Measurements from ENCODE around the gene MGAT4C. TPM values are rescaled to one million over a fixed set of nuclear protein-coding genes. Genes with fewer than 3 reads are reported as not detected.

Gene MGAT4C
- total RNA-seq, 2 experiments from 2014 or later, result not detected

DNA sequence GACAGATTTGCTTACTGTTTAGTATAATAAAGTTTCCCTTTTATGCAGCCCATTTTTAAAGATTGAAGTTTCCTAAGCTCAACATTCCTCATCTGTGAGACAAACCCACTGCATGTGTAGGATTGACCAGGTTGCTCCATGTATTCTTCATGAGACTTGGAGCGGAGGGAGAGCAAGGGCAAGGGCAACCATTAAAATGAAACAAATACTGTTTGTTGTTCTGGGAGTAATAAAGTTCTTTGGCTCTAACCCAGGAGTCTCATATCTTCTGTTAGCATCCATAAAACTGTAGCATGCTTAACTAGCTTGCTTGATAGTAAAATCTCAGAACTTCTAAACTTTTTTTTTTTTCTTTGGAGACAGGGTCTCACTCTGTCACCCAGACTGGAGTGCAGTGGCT, 307.9 kb downstream of the MGAT4C start:
- ATAC-seq, result no peak

DNA sequence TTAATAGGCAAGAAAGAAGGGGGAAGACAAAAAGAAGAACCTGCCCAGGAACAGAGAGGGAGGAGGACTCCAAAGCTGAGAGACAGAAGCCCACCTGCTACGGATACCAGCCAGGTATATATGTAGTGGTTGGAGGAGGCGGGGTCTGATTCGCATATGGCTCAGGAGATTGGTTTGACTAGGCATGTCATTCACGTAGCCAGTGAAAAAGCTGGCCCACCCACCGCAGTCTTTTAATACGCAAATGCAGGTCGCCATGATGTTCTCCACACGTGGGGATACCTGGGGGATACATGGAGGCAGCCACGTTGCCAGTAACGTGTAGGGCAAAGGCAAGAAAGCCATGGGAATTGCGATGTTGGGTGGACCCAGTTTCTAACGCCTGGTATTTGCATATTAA, 308.9 kb downstream of the MGAT4C start:
- H3K9me3 Mint-ChIP-seq (ENCODE audit: insufficient read depth), result peaks cover 12% of the 10 kb centered on the region
- no peaks in the 10 kb centered on the region for H3K27me3 Mint-ChIP-seq (ENCODE audit: low read depth)
- CTCF ChIA-PET, result no interaction called here

More for the DNA sequence above, 307.9 kb downstream of the MGAT4C start:
- Mint-ChIP-seq H3K4me1 (ENCODE audit: low read depth) (no peaks in the 10 kb centered on the region), H3K9me3 (ENCODE audit: insufficient read depth) (peaks cover 12% of the 10 kb centered on the region), H3K27ac (no peak overlapping the region), H3K27me3 (ENCODE audit: low read depth) (no peaks in the 10 kb centered on the region), H3K36me3 (ENCODE audit: low read depth) (no peaks in the 10 kb centered on the region), H3K4me3 (no peak overlapping the region)
- POLR2A ChIA-PET, result no interaction called here
- DNase-seq, result no peak
- CTCF ChIA-PET, result no interaction called here

GRCh38 chr12:85946375-85946774, 309.8 kb downstream of the MGAT4C start:
- no peak overlapping the region for H3K4me3 Mint-ChIP-seq
- POLR2A ChIA-PET, result no interaction called here
- ATAC-seq (no peak), DNase-seq (no peak)
- H3K4me1 Mint-ChIP-seq (ENCODE audit: low read depth), result no peaks in the 10 kb centered on the region
- no peaks in the 10 kb centered on the region for H3K27me3 Mint-ChIP-seq (ENCODE audit: low read depth)
- peaks cover 12% of the 10 kb centered on the region for H3K9me3 Mint-ChIP-seq (ENCODE audit: insufficient read depth)
- CTCF ChIA-PET, result no interaction called here
- H3K36me3 Mint-ChIP-seq (ENCODE audit: low read depth), result no peaks in the 10 kb centered on the region
- no peak overlapping the region for H3K27ac Mint-ChIP-seq

More for the DNA sequence above, 308.9 kb downstream of the MGAT4C start:
- POLR2A ChIA-PET, result no interaction called here
- no peak overlapping the region for H3K4me3 Mint-ChIP-seq
- H3K36me3 Mint-ChIP-seq (ENCODE audit: low read depth), result no peaks in the 10 kb centered on the region
- H3K4me1 Mint-ChIP-seq (ENCODE audit: low read depth), result no peaks in the 10 kb centered on the region
- H3K27ac Mint-ChIP-seq, result no peak overlapping the region
- DNase-seq (no peak), ATAC-seq (no peak)

DNA sequence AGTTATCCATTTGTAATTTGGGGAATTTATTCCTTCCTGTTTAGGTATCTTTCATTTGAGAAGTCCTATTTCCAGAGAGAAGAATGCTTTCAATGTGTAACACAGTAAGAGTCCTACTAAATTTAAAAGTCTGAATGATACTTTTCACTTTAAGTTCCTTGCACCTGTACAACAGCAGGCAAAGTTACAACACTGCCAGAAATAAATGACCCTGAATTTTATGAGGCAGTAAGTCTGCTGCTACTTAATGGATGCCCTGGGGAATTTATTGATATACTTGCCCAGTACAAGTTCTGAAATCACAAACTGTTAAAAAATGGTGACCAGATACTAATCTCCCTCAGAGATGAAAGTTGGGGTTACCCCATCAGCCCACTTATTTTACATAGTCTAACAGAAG, 329.0 kb downstream of the MGAT4C start:
- DNase-seq (no peak), ATAC-seq (no peak)
- Mint-ChIP-seq H3K27ac (no peak overlapping the region), H3K4me1 (ENCODE audit: low read depth) (no peaks in the 10 kb centered on the region), H3K36me3 (ENCODE audit: low read depth) (no peaks in the 10 kb centered on the region), H3K9me3 (ENCODE audit: insufficient read depth) (no peaks in the 10 kb centered on the region), H3K4me3 (no peak overlapping the region), H3K27me3 (ENCODE audit: low read depth) (no peaks in the 10 kb centered on the region)
- CTCF ChIA-PET, result no interaction called here
- POLR2A ChIA-PET, result no interaction called here

- no peak overlapping the region for H3K27ac Mint-ChIP-seq
- H3K4me1 Mint-ChIP-seq (ENCODE audit: low read depth), result no peaks in the 10 kb centered on the region
- no peaks in the 10 kb centered on the region for H3K36me3 Mint-ChIP-seq (ENCODE audit: low read depth)
- ATAC-seq (no peak), DNase-seq (no peak)
- H3K27me3 Mint-ChIP-seq (ENCODE audit: low read depth), result no peaks in the 10 kb centered on the region
- ChIA-PET POLR2A (no interaction called here), CTCF (no interaction called here)
- H3K4me3 Mint-ChIP-seq, result no peak overlapping the region
- no peaks in the 10 kb centered on the region for H3K9me3 Mint-ChIP-seq (ENCODE audit: insufficient read depth)
Observed at GRCh38 chr12:85923767-85924331, 332.3 kb downstream of the MGAT4C start.

DNA sequence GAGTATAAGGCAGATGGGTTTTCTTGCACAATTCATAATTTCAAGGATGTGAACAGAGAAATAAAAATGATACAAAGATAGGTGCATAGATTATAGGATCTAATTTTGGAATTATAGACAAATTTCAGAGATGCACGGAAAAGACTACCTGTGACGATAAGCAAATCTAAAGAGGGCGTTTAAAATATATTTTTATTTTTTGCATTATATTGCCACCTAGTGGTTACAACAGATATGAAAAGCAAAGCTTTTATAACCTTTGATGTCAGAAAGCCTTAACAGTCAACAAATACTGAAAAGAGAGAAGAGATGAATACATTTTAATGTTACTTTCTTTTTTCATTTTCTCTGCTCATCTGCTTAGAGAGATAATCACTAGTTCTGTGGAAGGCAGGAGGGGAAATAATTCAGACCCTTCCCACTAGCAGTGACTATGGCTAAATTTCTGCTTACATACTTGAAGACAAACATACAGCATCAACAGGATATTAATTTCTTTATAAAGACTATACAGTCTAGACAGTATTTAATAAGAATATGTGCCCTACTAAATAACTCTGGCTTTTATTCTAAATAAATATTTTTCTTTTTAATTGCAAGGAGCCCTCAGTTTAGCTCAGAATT, 335.8 kb downstream of the MGAT4C start:
- ChIA-PET CTCF (interaction anchor here (1.7 kb wide), 1 partner anchor 452 kb away, joined by 3 read pairs; no protein-coding TSS in a partner anchor), POLR2A (no interaction called here)
- no peaks in the 10 kb centered on the region for H3K36me3 Mint-ChIP-seq (ENCODE audit: low read depth)
- no peaks in the 10 kb centered on the region for H3K27me3 Mint-ChIP-seq (ENCODE audit: low read depth)
- H3K9me3 Mint-ChIP-seq (ENCODE audit: insufficient read depth), result no peaks in the 10 kb centered on the region
- no peaks in the 10 kb centered on the region for H3K4me1 Mint-ChIP-seq (ENCODE audit: low read depth)
- no peak overlapping the region for H3K4me3 Mint-ChIP-seq
- DNase-seq (no peak), ATAC-seq (no peak)
- H3K27ac Mint-ChIP-seq, result no peak overlapping the region

All from activated CD8-positive, alpha-beta T cell treated with anti-CD3 and anti-CD28 coated beads, Interleukin-2, amount 10 ng/mL, durations not matched to agents 7 days and 5 days (primary cell).